Measurements from ENCODE around the gene TRRAP. TPM values are rescaled to one million over a fixed set of nuclear protein-coding genes. Genes with fewer than 3 reads are reported as not detected.
"Not testable (repeated sequence)": the region's sequence is repeated elsewhere in the genome, so short reads cannot be mapped to it uniquely, and the experiment has no call there.

The TRRAP gene
- total and polyA plus RNA-seq, 10 donors = 8.4 to 73.4 (median 57.5) TPM

DNA sequence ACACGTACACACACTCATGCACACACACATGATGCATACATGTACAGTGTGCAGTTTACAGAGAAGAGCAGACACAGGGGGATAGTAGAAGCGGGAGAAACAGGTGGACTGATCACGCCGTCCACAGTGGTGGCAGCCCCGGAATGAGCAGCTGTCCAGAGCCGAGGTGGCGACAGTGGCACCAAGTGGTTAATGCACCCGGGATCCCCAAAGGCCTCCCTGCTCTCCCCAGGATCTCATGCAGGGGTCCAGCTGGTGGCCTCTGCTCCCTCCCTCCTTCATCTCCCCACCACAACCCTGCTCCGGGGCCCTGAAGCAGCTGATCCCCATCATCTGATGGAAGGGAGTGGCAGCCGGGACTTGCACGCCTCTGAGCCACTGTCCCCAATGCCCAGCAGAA lies 38.2 kb upstream of the TRRAP start:
- no peak for DNase-seq
- H3K27me3 ChIP-seq (replicated peaks in 1 of 7) = peaks cover 0 to 62% (median 6%) of the 10 kb centered on the region in 7 donors
- TF ChIP-seq POLR2A (IDR thresholded peaks at IDR 0.05) (no peak), POLR2AphosphoS5 (IDR thresholded peaks at IDR 0.05) (no peak), CTCF (IDR thresholded peaks at IDR 0.05 in 8 of 11, conservative IDR thresholded peaks at IDR 0.05 in 3 of 11) (no peak)
- H3K4me1 ChIP-seq = peaks cover 0 to 4% (median 0%) of the 10 kb centered on the region in 6 donors
- H3K36me3 ChIP-seq = no peaks in the 10 kb centered on the region
- no peaks in the 10 kb centered on the region for H3K9me3 ChIP-seq
- intact Hi-C loops (cut with DNase I; ENCODE audit: low total_unique reads) = no loop called here
- 55 to 76% (median 70%) methylated on average over 7 to 11 of the region's 11 CpGs for WGBS, 5 donors
- H3K4me3 ChIP-seq = no peak overlapping the region
- no peak overlapping the region for H3K27ac ChIP-seq

GRCh38 chr7:98840722-98841121 lies 37.6 kb upstream of the TRRAP start:
- no peak overlapping the region for H3K27ac ChIP-seq
- 43 to 60% (median 59%) methylated on average over 4 of the region's 4 CpGs for WGBS, 5 donors
- no peaks in the 10 kb centered on the region for H3K9me3 ChIP-seq
- DNase-seq = no peak
- H3K27me3 ChIP-seq (replicated peaks in 1 of 7) = peaks cover 0 to 56% (median 4%) of the 10 kb centered on the region in 7 donors
- H3K36me3 ChIP-seq = no peaks in the 10 kb centered on the region
- H3K4me3 ChIP-seq = no peak overlapping the region
- intact Hi-C loops (cut with DNase I; ENCODE audit: low total_unique reads) = loop anchor here (1.0 kb wide), 1 partner anchor 407 kb away; no protein-coding TSS in a partner anchor
- no peak for TF ChIP-seq POLR2AphosphoS5 (IDR thresholded peaks at IDR 0.05)
- peaks cover 0 to 4% (median 0%) of the 10 kb centered on the region in 6 donors for H3K4me1 ChIP-seq

GRCh38 chr7:98841179-98841997 lies 36.9 kb upstream of the TRRAP start:
- no peaks in the 10 kb centered on the region for H3K36me3 ChIP-seq
- H3K4me1 ChIP-seq = peaks cover 0 to 4% (median 0%) of the 10 kb centered on the region in 6 donors
- intact Hi-C loops (cut with DNase I; ENCODE audit: low total_unique reads) = loop anchor here (1.0 kb wide), 1 partner anchor 408 kb away; no protein-coding TSS in a partner anchor
- H3K9me3 ChIP-seq = no peaks in the 10 kb centered on the region
- TF ChIP-seq POLR2A (IDR thresholded peaks at IDR 0.05) = no peak
- TF ChIP-seq CTCF (IDR thresholded peaks at IDR 0.05 in 8 of 11, conservative IDR thresholded peaks at IDR 0.05 in 3 of 11) = peak; percentile 70 to 97 (median 92)
- no peak for TF ChIP-seq POLR2AphosphoS5 (IDR thresholded peaks at IDR 0.05)
- 37 to 47% (median 42%) methylated on average over 9 to 11 of the region's 11 CpGs for WGBS, 5 donors
- H3K4me3 ChIP-seq = no peak overlapping the region
- peaks cover 0 to 49% (median 0%) of the 10 kb centered on the region in 7 donors for H3K27me3 ChIP-seq (replicated peaks in 1 of 7)
- no peak overlapping the region for H3K27ac ChIP-seq
- peak; percentile 90 for DNase-seq

DNA sequence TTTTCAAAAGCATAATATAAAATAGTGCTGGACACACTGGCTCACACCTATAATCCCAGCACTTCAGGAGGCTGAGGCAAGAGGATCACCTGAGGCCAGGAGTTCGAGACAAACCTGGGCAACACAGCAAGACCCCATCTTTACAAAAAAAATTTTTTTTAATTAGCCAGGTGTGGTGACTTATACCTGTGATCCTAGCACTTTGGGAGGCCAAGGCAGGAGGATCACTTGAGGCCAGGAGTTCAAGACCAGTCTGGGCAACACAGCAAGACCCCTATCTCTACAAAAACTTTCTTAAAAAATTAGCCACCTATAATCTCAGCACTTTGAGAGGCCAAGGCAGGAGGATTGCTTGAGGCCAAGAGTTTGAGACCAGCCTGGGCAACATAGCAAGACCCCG lies 35.8 kb upstream of the TRRAP start:
- intact Hi-C loops (cut with DNase I; ENCODE audit: low total_unique reads); H3K9me3 ChIP-seq; DNase-seq; H3K4me3 ChIP-seq; H3K27ac ChIP-seq; H3K36me3 ChIP-seq; H3K4me1 ChIP-seq: not testable (repeated sequence)
- WGBS, 5 donors = 68 to 88% (median 78%) methylated on average over 2 of the region's 2 CpGs
- H3K27me3 ChIP-seq (replicated peaks in 1 of 7) = peaks cover 0 to 38% (median 0%) of the 10 kb centered on the region in 7 donors

- H3K9me3 ChIP-seq = peaks cover 0 to 25% (median 19%) of the 10 kb centered on the region in 8 donors
- intact Hi-C loops (cut with DNase I; ENCODE audit: low total_unique reads) = no loop called here
- no peak for TF ChIP-seq POLR2AphosphoS5 (IDR thresholded peaks at IDR 0.05)
- no peak for TF ChIP-seq CTCF (IDR thresholded peaks at IDR 0.05 in 8 of 11, conservative IDR thresholded peaks at IDR 0.05 in 3 of 11)
- TF ChIP-seq POLR2A (IDR thresholded peaks at IDR 0.05) = no peak
- no peaks in the 10 kb centered on the region for H3K36me3 ChIP-seq
- no peak overlapping the region for H3K4me3 ChIP-seq
- no peak overlapping the region for H3K27ac ChIP-seq
- DNase-seq = no peak
- WGBS, 5 donors = 67 to 90% (median 83%) methylated on average over 3 of the region's 3 CpGs
- no peaks in the 10 kb centered on the region for H3K4me1 ChIP-seq
- peaks cover 0 to 8% (median 0%) of the 10 kb centered on the region in 7 donors for H3K27me3 ChIP-seq (replicated peaks in 1 of 7)
Observed at GRCh38 chr7:98848918-98849317, 29.4 kb upstream of the TRRAP start.
